Panc1 (cell line): ENCODE results near the gene KRT6C.

Experiments used
- CTCF ChIP-seq: fragments of 450-650 bp; IDR thresholded peaks from 2 replicates; pipeline ENCODE4 v1.5.1; 2017; ENCODE audit warnings: mild to moderate bottlenecking
- POLR2AphosphoS5 ChIP-seq: IDR thresholded peaks from 2 replicates; pipeline ENCODE4 v1.6.1; 2012; ENCODE audit warnings: mild to moderate bottlenecking, low read depth, low read length, moderate library complexity

GRCh38 chr12:52445876-52446275 is 27.7 kb downstream of the KRT6C start:
- TF ChIP-seq CTCF (no peak), POLR2AphosphoS5 (no peak)
